ENCODE data around the gene SLX4IP.
A peak's percentile ranks its signal among the peaks of the same experiment; 100 is the strongest.

DNA sequence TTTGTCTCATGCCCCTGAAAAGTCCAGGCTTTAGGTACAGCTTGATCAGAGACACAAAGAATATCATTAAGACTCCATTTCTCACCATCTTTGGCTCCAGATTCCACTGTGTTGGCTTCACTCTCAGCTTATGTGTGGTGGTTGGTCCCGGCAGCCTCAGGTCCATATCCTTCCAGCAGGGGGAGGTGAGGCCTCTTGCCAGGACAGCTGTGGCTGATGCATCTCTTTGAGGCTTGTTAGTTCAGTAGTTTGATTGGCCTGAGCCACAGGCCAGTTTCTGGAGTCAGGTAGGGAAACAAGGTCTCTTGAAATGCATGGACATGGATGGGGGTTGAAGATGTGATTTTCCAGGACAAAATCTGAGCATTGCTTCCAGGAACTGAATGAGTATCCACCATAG, 176.3 kb downstream of the SLX4IP start:
- peak; percentile 40 for TF ChIP-seq RAD21 (IDR thresholded peaks at IDR 0.05; ENCODE audit: low read depth)
- no peak for TF ChIP-seq FOXM1 (IDR thresholded peaks at IDR 0.05; ENCODE audit: borderline replicate concordance, low read depth)
